ENCODE results near the gene ANKLE1.

ANKLE1 gene

GRCh38 chr19:17243211-17243829, 38.4 kb upstream of the ANKLE1 start:
- TF ChIP-seq POLR2A (IDR thresholded peaks at IDR 0.05; ENCODE audit: low read length) (no peak), GATA1 (IDR thresholded peaks at IDR 0.05; ENCODE audit: low read depth, low read length) (no peak)

GRCh38 chr19:17243830-17244617, 37.7 kb upstream of the ANKLE1 start:
- no peak for TF ChIP-seq GATA1 (IDR thresholded peaks at IDR 0.05; ENCODE audit: low read depth, low read length)
- TF ChIP-seq POLR2A (IDR thresholded peaks at IDR 0.05; ENCODE audit: low read length) = no peak
- peak; percentile 60 to 69 for DNase-seq

More at GRCh38 chr19:17243211-17243829, 38.4 kb upstream of the ANKLE1 start:
- DNase-seq = no peak

- DNase-seq = peak in 1 of 2 experiments; percentile 55
- TF ChIP-seq POLR2A (IDR thresholded peaks at IDR 0.05; ENCODE audit: low read length) (no peak), GATA1 (IDR thresholded peaks at IDR 0.05; ENCODE audit: low read depth, low read length) (no peak)
These were observed 36.8 kb upstream of the ANKLE1 start for GRCh38 chr19:17244618-17245534.

- peak in 1 of 2 experiments; percentile 82 for DNase-seq
- no peak for TF ChIP-seq POLR2A (IDR thresholded peaks at IDR 0.05; ENCODE audit: low read length)
- no peak for TF ChIP-seq GATA1 (IDR thresholded peaks at IDR 0.05; ENCODE audit: low read depth, low read length)
These were observed 36.1 kb upstream of the ANKLE1 start, which contains the start of gene NR2F6 for GRCh38 chr19:17245535-17245984. TSS of gene NR2F6 (minus strand) at chr19:17245919. CDS start at chr19:17245220, 699 bp downstream.

- DNase-seq = no peak
These were observed 34.8 kb upstream of the ANKLE1 start for GRCh38 chr19:17246681-17247425.

GRCh38 chr19:17248011-17248776, 33.5 kb upstream of the ANKLE1 start:
- TF ChIP-seq GATA1 (IDR thresholded peaks at IDR 0.05; ENCODE audit: low read depth, low read length) = no peak
- no peak for TF ChIP-seq POLR2A (IDR thresholded peaks at IDR 0.05; ENCODE audit: low read length)
- DNase-seq = no peak

More at GRCh38 chr19:17246681-17247425, 34.8 kb upstream of the ANKLE1 start:
- TF ChIP-seq POLR2A (IDR thresholded peaks at IDR 0.05; ENCODE audit: low read length) (no peak), GATA1 (IDR thresholded peaks at IDR 0.05; ENCODE audit: low read depth, low read length) (no peak)

GRCh38 chr19:17249887-17250548, 31.7 kb upstream of the ANKLE1 start:
- DNase-seq = no peak

GRCh38 chr19:17254636-17255035, 27.1 kb upstream of the ANKLE1 start:
- DNase-seq = no peak
- TF ChIP-seq POLR2A (IDR thresholded peaks at IDR 0.05; ENCODE audit: low read length) (no peak), GATA1 (IDR thresholded peaks at IDR 0.05; ENCODE audit: low read depth, low read length) (no peak)

More at GRCh38 chr19:17249887-17250548, 31.7 kb upstream of the ANKLE1 start:
- no peak for TF ChIP-seq GATA1 (IDR thresholded peaks at IDR 0.05; ENCODE audit: low read depth, low read length)
- no peak for TF ChIP-seq POLR2A (IDR thresholded peaks at IDR 0.05; ENCODE audit: low read length)

GRCh38 chr19:17255150-17255621, 26.5 kb upstream of the ANKLE1 start:
- no peak for DNase-seq
- TF ChIP-seq POLR2A (IDR thresholded peaks at IDR 0.05; ENCODE audit: low read length) (no peak), GATA1 (IDR thresholded peaks at IDR 0.05; ENCODE audit: low read depth, low read length) (no peak)

- no peak for DNase-seq
- TF ChIP-seq GATA1 (IDR thresholded peaks at IDR 0.05; ENCODE audit: low read depth, low read length) (no peak), POLR2A (IDR thresholded peaks at IDR 0.05; ENCODE audit: low read length) (no peak)
These were observed 25.6 kb upstream of the ANKLE1 start for GRCh38 chr19:17256130-17256529.

GRCh38 chr19:17259118-17259780, 22.5 kb upstream of the ANKLE1 start:
- DNase-seq = no peak
- no peak for TF ChIP-seq POLR2A (IDR thresholded peaks at IDR 0.05; ENCODE audit: low read length)
- TF ChIP-seq GATA1 (IDR thresholded peaks at IDR 0.05; ENCODE audit: low read depth, low read length) = no peak
